ENCODE measurements around the gene DNAH9. TPM values are rescaled to one million over a fixed set of nuclear protein-coding genes. Genes with fewer than 3 reads are reported as not detected.

DNAH9 gene
- total RNA-seq, 1 experiment from 2014 or later, result 0.22 TPM

DNA sequence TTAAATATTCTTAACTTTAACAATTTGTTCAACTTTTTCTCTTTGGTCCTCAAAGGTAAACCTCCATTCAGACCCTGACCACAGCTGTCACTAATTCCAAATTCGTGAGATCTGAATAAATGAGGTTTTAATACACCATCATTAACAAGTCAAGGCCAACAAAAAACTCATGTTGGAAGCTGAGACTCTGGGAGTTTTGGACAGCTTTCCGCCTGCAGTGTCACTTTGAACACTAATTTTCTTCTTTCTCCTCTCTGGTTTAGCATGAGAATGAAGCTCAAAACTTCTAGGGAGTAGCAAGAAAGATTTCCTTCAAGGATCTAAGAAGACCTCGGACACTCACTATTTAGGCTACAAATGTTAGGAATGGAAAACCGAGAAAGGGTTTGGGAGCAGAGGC lies 32.7 kb upstream of the DNAH9 start:
- Histone ChIP-seq H3K56ac (ENCODE audit: insufficient read length, low read depth, low read length) (no peak overlapping the region), H4K20me1 (ENCODE audit: control insufficient read depth, insufficient read depth, insufficient read length) (no peaks in the 10 kb centered on the region), H4K8ac (replicated peaks; ENCODE audit: insufficient read length, low read depth, low read length) (no peak overlapping the region), H3K18ac (ENCODE audit: insufficient read length, low read depth, low read length) (no peak overlapping the region), H3K79me2 (ENCODE audit: insufficient read depth, low read length) (no peaks in the 10 kb centered on the region), H2BK20ac (ENCODE audit: low read depth, low read length, poor library complexity, severe bottlenecking) (no peak overlapping the region), H2AFZ (ENCODE audit: low read length) (no peak overlapping the region), H3T11ph (ENCODE audit: low read length) (no peak overlapping the region), H3K27me3 (ENCODE audit: insufficient read depth, low read length) (no peaks in the 10 kb centered on the region), H3K4ac (ENCODE audit: low read depth, low read length) (no peak overlapping the region), H3K27ac (ENCODE audit: insufficient read length, low read depth, low read length) (no peak overlapping the region), H3K79me1 (ENCODE audit: insufficient read depth, low read depth, low read length, poor library complexity, severe bottlenecking) (no peaks in the 10 kb centered on the region), H4K91ac (ENCODE audit: insufficient read length, low read depth, low read length) (no peak overlapping the region), H3K4me2 (ENCODE audit: insufficient read depth, insufficient read length, low read length) (no peak overlapping the region), H2AK5ac (ENCODE audit: insufficient read length, low read length) (no peak overlapping the region), H3K4me1 (ENCODE audit: insufficient read depth, low read length) (no peaks in the 10 kb centered on the region), H4K5ac (ENCODE audit: insufficient read length, low read depth, low read length) (no peak overlapping the region), H3K9me3 (ENCODE audit: control insufficient read depth, low read depth, low read length) (no peaks in the 10 kb centered on the region), H2BK5ac (ENCODE audit: insufficient read length, low read length) (no peak overlapping the region), H2BK12ac (ENCODE audit: insufficient read length, low read depth, low read length) (no peak overlapping the region), H3K23ac (ENCODE audit: insufficient read length, low read depth, low read length) (no peak overlapping the region), H3K23me2 (ENCODE audit: insufficient read length, low read depth, low read length, poor library complexity, severe bottlenecking) (no peaks in the 10 kb centered on the region), H2BK15ac (ENCODE audit: low read depth, low read length) (no peak overlapping the region), H2BK120ac (ENCODE audit: low read depth, low read length, poor library complexity, severe bottlenecking) (no peak overlapping the region), H3K14ac (ENCODE audit: insufficient read depth, low read length) (no peak overlapping the region), H3K9ac (ENCODE audit: extremely low read depth, insufficient read length, low read length) (no peak overlapping the region)
- H3K36me3 Mint-ChIP-seq (ENCODE audit: insufficient read depth in 1 of 3, low read depth in 3 of 3), result no peaks in the 10 kb centered on the region
- peaks cover 0 to 4% of the 10 kb centered on the region in 2 experiments; a peak in 2 of 4 replicates for H3K4me1 Mint-ChIP-seq
- no CpG with 5 or more reads among the region's 4 CpGs for WGBS (ENCODE audit: extremely low coverage, insufficient read length, low lambda C conversion rate)
- H3K4me3 Mint-ChIP-seq, result no peak overlapping the region
- TF ChIP-seq, protein P1, sequence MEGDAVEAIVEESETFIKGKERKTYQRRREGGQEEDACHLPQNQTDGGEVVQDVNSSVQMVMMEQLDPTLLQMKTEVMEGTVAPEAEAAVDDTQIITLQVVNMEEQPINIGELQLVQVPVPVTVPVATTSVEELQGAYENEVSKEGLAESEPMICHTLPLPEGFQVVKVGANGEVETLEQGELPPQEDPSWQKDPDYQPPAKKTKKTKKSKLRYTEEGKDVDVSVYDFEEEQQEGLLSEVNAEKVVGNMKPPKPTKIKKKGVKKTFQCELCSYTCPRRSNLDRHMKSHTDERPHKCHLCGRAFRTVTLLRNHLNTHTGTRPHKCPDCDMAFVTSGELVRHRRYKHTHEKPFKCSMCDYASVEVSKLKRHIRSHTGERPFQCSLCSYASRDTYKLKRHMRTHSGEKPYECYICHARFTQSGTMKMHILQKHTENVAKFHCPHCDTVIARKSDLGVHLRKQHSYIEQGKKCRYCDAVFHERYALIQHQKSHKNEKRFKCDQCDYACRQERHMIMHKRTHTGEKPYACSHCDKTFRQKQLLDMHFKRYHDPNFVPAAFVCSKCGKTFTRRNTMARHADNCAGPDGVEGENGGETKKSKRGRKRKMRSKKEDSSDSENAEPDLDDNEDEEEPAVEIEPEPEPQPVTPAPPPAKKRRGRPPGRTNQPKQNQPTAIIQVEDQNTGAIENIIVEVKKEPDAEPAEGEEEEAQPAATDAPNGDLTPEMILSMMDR (conservative IDR thresholded peaks at IDR 0.05), result no peak
- H3K9me3 Mint-ChIP-seq, result no peaks in the 10 kb centered on the region; a peak in 2 of 5 replicates
- H3K27ac Mint-ChIP-seq, result no peak overlapping the region
- DNase-seq, result no peak
- H3K27me3 Mint-ChIP-seq (ENCODE audit: low read depth), result peaks cover 7% of the 10 kb centered on the region; the same call in 1 of the 2 replicates
